Suprapubic skin (tissue), 4 donors: ENCODE results near the gene NKX3-2. TPM values are rescaled to one million over a fixed set of nuclear protein-coding genes. Genes with fewer than 3 reads are reported as not detected.

Source experiments
- DNase-seq, 2 donors: peaks; one replicate each; pipeline ENCODE4 v3.0.0-alpha.2; 2019; ENCODE audit warnings: low spot score in 2 of 2
- H3K27ac ChIP-seq: fragments of 200-600 bp; sonication (generic); one replicate; pipeline ENCODE4 v1.5.1; 2019
- H3K27me3 ChIP-seq: fragments of 200-600 bp; sonication (generic); one replicate; pipeline ENCODE4 v1.5.1; 2019
- H3K36me3 ChIP-seq: fragments of 200-600 bp; sonication (generic); one replicate; pipeline ENCODE4 v1.5.1; 2019
- H3K4me1 ChIP-seq: fragments of 200-600 bp; sonication (generic); one replicate; pipeline ENCODE4 v1.5.1; 2019
- H3K4me3 ChIP-seq: fragments of 200-600 bp; sonication (generic); one replicate; pipeline ENCODE4 v1.5.1; 2019; ENCODE audit warnings: mild to moderate bottlenecking
- H3K9me3 ChIP-seq: fragments of 200-600 bp; sonication (generic); one replicate; pipeline ENCODE4 v1.5.1; 2019
- EP300 ChIP-seq: sonication (generic); formaldehyde crosslinking; IDR thresholded peaks from one replicate; pipeline ENCODE4 v1.6.1; 2017; ENCODE audit warnings: antibody characterized with exemption
- POLR2A ChIP-seq, 2 donors: fragments of 450-650 bp; IDR thresholded peaks; one replicate each; pipeline ENCODE4 v1.6.1; 2017; ENCODE audit warnings: antibody characterized with exemption in 2 of 2, mild to moderate bottlenecking in 2 of 2, moderate library complexity in 2 of 2
- POLR2AphosphoS5 ChIP-seq, 3 donors: sonication (generic); formaldehyde crosslinking; IDR thresholded peaks; one replicate each; pipeline ENCODE4 v1.6.1; 2017; ENCODE audit warnings: antibody characterized with exemption in 3 of 3
- WGBS: methylation state at CpG from one replicate; pipeline ENCODE4 v1.1.5; 2018; 5-methylcytosine and 5-hydroxymethylcytosine counted together
- total RNA-seq, 4 donors: library from RNA; depleted of rRNA; stranded (reverse); fragments of >200 nt; gene quantifications; one replicate each; pipeline ENCODE4 v1.1.0, GENCODE V29; 2016
- TF ChIP-seq, protein P1 (sequence below), 2 donors: fragments of 200-600 bp in 1 of 2; fragments of 450-650 bp in 1 of 2; sonication (generic) in 1 of 2; IDR thresholded peaks; one replicate each; pipeline ENCODE4 v1.5.1; 2016 to 2019; ENCODE audit warnings: antibody characterized with exemption in 2 of 2, mild to moderate bottlenecking in 1 of 2, moderate library complexity in 1 of 2

Gene NKX3-2
- total RNA-seq, 4 donors from 2014 or later: 0.24 to 0.26 TPM; not detected in 2

DNA sequence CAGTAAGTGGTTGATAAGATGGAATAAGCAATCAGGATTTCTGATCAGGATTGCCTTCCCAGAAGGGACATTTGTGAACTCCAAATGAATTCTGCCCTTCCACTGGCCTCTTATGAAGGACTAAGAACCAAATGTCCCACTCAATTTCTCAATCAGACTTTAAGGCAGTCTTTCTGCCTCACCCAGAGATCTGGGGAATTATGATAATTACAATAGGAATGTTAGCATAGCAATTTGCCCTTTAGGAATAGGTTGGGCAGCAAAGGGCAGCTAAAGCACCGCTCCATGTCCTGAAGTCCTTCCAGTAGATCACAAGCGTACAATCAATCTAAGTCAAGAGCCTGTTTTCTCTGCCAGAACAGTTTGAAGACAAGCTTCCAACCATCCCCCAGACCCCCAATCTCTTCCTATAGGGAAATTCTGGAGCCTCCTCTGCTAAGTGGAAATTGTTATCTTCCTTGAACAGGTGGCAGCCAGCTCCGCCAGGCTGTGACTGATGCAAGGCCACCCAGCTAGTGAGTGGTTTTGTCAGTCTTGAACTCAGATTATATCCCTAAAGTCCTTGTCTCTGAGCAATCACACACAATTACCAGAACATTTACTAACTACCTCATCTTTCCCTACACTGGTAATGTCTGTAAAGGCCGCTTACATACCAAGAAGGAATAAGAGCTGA is 18.6 kb downstream of the NKX3-2 start:
- H3K4me3 ChIP-seq: no peak overlapping the region
- peaks cover 28% of the 10 kb centered on the region for H3K4me1 ChIP-seq
- no peak for DNase-seq
- 57% methylated on average over 4 of the region's 4 CpGs for WGBS
- no peaks in the 10 kb centered on the region for H3K9me3 ChIP-seq
- H3K27ac ChIP-seq: no peak overlapping the region
- H3K27me3 ChIP-seq: peaks cover 100% of the 10 kb centered on the region
- no peaks in the 10 kb centered on the region for H3K36me3 ChIP-seq
- TF ChIP-seq, protein P1, sequence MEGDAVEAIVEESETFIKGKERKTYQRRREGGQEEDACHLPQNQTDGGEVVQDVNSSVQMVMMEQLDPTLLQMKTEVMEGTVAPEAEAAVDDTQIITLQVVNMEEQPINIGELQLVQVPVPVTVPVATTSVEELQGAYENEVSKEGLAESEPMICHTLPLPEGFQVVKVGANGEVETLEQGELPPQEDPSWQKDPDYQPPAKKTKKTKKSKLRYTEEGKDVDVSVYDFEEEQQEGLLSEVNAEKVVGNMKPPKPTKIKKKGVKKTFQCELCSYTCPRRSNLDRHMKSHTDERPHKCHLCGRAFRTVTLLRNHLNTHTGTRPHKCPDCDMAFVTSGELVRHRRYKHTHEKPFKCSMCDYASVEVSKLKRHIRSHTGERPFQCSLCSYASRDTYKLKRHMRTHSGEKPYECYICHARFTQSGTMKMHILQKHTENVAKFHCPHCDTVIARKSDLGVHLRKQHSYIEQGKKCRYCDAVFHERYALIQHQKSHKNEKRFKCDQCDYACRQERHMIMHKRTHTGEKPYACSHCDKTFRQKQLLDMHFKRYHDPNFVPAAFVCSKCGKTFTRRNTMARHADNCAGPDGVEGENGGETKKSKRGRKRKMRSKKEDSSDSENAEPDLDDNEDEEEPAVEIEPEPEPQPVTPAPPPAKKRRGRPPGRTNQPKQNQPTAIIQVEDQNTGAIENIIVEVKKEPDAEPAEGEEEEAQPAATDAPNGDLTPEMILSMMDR (IDR thresholded peaks at IDR 0.05): no peak
- TF ChIP-seq EP300 (no peak), POLR2AphosphoS5 (IDR thresholded peaks at IDR 0.05) (no peak), POLR2A (IDR thresholded peaks at IDR 0.05) (no peak)

DNA sequence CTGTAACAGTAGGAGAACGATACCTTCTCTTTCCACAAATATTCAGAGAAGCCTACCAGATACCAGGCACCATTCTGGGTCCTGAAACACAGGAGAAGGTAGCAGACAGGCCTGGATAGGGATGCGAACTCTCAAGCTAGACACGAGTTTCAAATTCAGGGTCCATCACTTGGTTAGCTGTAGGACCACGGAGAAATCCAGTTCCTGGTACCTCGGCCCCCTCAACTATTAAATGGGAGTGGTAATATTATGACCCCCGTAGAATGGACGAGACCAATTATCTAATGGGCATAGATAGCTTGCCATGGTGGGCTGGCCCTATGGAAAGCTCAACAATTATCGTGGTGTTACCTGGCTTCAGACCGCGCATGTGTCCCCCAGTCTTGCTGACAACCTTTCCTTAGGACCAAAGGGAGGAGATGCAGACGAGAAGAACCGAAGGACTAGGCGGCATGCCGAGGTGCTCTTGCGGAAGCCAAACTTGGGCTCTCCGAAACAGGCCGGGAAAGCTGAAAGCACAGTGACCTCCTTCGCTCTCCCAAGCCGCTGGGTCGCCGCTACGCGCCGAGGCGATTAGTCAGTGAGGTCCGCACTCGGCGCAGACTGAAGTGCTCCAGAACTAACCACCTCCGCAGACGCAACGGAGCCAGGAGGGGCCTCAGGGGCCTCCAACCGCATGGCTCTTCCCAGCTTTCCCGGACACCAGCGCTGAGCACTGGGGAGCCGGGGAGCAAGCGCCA is 19.6 kb downstream of the NKX3-2 start:
- no peak for DNase-seq
- Histone ChIP-seq H3K4me3 (no peak overlapping the region), H3K9me3 (no peaks in the 10 kb centered on the region), H3K4me1 (peaks cover 28% of the 10 kb centered on the region), H3K36me3 (no peaks in the 10 kb centered on the region), H3K27ac (no peak overlapping the region), H3K27me3 (peaks cover 98% of the 10 kb centered on the region)
- no peak for TF ChIP-seq POLR2A (IDR thresholded peaks at IDR 0.05)
- no peak for TF ChIP-seq POLR2AphosphoS5 (IDR thresholded peaks at IDR 0.05)
- TF ChIP-seq, protein P1 (IDR thresholded peaks at IDR 0.05): no peak
- TF ChIP-seq EP300: no peak
- 12% methylated on average over 20 of the region's 36 CpGs for WGBS

DNA sequence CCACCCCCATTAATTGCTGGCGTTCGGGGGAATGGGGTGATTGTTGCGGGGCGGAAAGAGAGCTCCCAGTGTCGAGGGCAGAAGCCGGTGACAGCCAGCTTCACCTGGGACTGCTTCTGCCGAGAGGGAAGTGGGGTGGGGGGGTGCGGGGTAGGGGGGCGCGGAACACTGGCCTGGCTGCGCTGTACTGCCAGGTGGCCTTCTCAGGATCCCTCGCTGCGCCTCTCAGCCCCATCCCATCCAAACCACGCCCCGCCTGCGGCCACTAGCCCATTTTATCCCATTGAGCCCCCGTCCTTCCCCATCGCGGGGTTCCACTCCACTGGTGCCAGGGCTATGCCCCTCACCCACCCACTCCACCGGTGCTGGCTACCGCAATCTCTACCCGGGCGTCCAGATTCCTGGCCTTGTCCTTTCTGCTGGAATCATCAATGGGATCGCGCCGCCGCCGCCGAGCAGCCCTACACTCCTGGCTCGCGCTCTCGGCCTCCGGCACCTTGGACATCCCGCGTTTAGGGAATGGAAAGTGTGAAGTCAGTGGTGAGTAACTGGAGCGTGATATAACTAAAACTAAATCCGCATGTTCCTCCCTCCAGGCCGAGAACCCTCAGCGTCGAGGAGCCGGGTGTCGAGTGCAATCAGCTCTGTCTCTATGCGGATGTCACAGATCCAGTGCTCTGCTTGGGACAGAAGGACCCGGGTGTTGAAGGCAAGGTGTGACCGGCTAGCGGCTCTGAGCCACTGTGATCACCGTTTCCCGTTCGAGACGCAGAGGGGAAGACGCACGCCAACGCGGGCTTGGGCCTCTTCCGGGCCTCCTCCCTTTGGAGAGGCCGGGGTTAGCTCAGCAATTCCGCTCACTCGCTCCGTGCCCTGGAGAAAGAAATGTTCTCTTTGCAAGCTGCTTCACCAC is 20.5 kb downstream of the NKX3-2 start:
- no peak for DNase-seq
- no peaks in the 10 kb centered on the region for H3K9me3 ChIP-seq
- peaks cover 90% of the 10 kb centered on the region for H3K27me3 ChIP-seq
- TF ChIP-seq, protein P1 (IDR thresholded peaks at IDR 0.05): no peak
- TF ChIP-seq EP300 (no peak), POLR2AphosphoS5 (IDR thresholded peaks at IDR 0.05) (no peak)
- WGBS: 17% methylated on average over 42 of the region's 59 CpGs
- no peak overlapping the region for H3K27ac ChIP-seq
- H3K36me3 ChIP-seq: no peaks in the 10 kb centered on the region
- no peak overlapping the region for H3K4me3 ChIP-seq
- peaks cover 24% of the 10 kb centered on the region for H3K4me1 ChIP-seq

DNA sequence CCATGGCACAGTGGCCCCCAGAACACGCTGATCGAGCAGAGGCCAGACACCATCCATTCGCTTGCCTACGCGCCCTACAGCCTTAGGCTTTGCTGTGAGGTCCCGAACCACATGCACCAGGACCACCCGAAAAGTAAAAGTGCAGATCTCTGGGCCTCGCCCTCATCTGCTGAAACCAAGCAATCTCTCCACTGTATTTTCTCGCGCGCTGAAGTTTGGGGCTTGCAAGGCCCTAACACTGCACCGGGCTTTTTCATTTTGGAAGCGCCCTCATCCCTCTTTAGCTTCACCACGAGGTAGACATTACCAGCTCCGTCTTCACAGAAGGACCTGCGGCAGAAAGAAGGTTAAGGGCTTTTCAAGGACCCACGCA is 21.2 kb downstream of the NKX3-2 start:
- no peak for DNase-seq
- H3K27ac ChIP-seq: no peak overlapping the region
- peaks cover 17% of the 10 kb centered on the region for H3K4me1 ChIP-seq
- no peaks in the 10 kb centered on the region for H3K36me3 ChIP-seq
- H3K9me3 ChIP-seq: no peaks in the 10 kb centered on the region
- H3K27me3 ChIP-seq: peaks cover 87% of the 10 kb centered on the region
- no peak overlapping the region for H3K4me3 ChIP-seq
- WGBS: 10% methylated on average over 9 of the region's 17 CpGs
- TF ChIP-seq, protein P1 (IDR thresholded peaks at IDR 0.05): no peak
